HG02623 (cell line): ENCODE data around the gene PSMD7.
"Not testable (repeated sequence)": the region's sequence is repeated elsewhere in the genome, so short reads cannot be mapped to it uniquely, and the experiment has no call there.

ENCODE experiments used
- ATAC-seq: cut with Tn5 transposase; IDR thresholded peaks from one replicate; pipeline ENCODE4 v1.9.1; 2021; ENCODE audit warnings: moderate library complexity; ENCODE audit not compliant: unreplicated experiment

Gene PSMD7

DNA sequence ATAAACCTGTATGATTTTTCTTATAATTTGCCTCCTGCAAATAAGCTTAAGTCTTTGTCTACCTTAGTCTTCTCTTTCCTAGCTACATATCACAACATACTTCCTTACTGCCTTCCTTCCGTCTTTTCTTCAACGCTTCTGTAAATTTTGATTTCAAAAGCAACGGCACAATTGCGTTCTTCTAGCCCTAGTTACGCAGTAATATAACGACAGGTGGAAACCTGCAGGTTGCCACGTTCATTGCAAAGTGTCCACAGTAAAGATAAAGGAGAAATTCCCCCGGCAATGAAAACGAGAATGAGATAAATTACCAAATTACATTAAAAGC, 546 bp upstream of the PSMD7 start:
- no peak for ATAC-seq

DNA sequence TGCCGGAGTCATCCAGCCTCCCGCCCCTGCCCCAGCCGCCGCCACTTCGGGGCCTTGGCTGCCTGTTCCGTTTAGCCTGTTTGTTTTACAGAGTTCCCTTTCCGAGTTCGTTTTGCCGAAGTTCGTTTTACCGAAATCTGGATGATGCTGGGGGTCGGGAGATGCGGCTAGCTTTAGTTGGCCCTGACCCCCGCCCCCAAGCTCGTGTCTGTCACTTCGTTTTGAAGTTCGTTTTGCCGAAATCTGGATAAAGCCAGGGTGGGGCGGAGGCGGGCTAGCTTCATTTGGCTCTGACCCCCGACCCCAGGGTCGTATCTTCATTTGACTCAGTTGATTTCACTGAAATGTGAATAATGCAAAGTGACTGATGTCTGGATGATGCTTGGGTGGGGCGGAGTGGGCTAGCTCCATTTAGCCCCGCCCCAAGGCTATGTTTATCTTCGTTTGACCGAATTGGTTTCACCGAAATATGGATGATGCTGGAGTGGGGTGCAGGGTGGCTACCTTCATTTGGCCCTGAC, 591 bp downstream of the PSMD7 start:
- ATAC-seq = no peak

DNA sequence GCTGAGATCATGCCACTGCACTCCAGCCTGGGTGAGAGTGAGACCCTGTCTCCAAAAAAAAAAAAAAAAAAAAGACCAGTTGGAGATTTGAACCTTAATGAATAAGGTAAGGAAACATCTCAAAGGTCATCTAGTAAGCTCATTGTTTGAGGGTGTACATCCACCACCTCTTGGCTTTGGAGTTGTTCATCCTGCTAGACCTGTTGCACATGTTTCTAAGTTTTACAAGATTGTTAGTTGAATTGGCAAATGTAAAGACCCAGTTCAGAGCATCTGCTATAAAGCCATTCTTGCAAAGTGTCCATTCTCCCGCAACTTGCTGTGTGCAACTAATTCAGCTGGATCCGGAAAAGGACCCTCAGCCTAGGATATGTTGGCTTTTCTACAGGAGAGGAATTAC, 1.5 kb downstream of the PSMD7 start:
- no peak for ATAC-seq

DNA sequence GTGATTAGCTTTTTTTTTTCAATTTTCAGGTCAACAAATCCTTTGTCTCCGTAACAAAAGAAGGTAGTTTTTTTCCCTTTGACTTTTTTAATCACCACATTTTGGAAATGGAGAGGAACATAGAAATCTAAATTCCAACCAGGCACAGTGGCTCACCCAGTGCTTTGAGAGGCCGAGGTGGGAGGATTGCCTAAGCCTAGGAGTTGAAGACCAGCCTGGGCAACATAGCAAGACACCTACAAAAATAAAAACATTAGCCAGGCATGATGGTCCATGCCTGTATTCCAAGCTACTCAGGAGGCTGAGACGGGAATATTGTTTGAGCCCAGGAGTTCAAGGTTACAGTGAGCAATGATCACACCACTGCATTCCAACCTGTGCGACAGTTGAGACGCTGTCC, 5.7 kb downstream of the PSMD7 start:
- no peak for ATAC-seq

DNA sequence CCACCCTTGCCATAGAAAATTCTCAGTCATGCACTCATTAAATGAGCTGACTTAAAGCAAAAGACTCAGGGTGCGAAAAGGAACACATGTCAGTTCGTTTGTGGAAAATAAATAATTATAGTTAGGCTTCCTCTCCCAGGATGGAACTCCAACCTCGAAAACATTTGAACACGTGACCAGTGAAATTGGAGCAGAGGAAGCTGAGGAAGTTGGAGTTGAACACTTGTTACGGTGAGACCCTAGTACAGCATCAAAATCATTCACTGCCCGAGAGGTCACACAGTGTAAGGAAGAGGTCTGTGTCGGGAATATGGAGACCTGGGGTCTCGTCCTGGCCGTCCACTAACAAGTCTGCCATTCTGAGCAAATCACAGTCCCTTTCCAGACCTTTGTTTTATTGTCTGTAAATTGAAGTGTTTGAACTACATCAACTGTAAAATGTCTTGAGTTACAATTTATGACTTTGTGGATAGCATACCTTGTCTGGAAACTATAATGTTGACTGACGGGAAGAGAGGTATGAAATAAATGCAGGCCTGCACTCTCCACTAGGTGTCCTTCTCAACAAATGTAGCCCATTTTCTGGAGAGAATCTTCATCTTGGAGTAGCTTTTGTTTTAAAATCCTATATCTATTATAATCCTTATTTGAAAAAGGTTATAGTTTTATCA, 7.7 kb downstream of the PSMD7 start:
- no peak for ATAC-seq

DNA sequence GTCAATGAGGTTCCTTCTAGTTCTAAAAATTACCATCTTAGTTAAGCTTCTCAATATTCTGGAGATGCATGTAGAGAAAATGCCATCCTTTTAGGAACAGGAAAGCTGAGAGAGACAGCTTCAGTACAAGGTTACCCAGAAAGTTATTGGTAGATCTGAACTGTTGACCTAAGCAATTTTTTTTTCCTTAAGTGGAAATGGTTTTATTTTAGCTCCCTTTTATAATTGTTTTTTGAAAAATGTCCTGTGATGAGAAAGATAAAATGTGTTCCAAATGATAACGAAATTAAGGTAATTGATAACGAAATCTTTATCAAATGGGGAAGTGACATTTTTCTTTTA, 8.2 kb downstream of the PSMD7 start:
- no peak for ATAC-seq

DNA sequence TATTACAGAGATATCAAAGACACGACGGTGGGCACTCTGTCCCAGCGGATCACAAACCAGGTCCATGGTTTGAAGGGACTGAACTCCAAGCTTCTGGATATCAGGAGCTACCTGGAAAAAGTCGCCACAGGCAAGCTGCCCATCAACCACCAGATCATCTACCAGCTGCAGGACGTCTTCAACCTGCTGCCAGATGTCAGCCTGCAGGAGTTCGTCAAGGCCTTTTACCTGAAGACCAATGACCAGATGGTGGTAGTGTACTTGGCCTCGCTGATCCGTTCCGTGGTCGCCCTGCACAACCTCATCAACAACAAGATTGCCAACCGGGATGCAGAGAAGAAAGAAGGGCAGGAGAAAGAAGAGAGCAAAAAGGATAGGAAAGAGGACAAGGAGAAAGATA, 8.7 kb downstream of the PSMD7 start:
- ATAC-seq = no peak

DNA sequence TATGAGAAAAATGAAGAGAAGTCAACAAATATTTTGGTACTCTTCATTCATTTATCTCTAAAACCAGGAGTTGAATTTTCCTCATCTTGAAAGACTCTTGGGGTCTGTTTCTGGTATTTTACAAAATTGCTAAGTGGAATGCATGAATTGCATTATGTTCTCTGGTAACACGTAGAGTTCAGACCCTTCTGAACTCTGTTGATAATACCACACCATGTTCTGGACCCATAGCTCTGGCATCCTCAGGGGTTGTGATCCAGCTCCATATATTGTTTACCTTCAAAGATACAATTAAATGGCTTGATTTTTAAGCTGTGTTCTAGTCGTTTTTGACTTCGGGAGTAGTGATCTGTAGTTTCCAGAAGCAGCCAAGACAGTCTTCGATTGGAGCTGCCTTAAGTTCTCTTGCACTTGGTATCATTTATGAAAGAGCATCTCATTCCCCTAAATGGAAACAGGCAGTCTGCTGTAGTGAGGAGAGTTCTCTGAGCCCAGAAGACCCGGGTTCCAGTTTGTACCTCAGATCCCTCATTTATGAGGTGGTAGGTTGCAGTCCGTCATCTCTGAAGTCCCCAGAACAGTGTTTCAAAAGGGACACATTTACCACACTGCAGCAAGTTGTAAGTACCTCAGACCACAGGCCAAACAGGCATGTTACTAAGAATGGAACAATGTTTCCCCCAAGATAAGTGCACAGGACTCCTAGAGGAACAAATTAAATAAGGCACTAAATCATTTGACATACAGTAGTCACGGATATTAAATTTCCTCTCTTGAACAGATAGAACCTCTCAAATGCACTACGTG, 9.6 kb downstream of the PSMD7 start:
- no peak for ATAC-seq

DNA sequence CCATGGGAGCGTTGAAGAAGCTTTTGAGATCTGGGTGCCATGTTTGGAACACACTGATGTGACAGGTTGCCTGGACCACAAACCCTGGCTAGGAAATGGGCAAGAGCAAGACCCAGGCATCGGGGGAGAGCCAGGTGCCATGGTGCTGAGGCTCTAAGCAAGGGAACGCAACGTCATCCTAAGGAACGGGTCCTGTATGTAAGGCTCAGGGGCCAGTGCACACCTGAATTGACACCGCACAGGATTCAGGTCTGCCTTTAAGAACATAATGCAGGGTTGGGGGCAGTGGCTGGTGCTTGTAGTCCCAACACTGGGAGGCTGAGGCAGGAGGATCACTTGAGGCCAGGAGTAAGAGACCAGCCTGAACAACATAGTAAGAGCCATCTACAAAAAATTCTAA, 10.8 kb downstream of the PSMD7 start:
- ATAC-seq = no peak

DNA sequence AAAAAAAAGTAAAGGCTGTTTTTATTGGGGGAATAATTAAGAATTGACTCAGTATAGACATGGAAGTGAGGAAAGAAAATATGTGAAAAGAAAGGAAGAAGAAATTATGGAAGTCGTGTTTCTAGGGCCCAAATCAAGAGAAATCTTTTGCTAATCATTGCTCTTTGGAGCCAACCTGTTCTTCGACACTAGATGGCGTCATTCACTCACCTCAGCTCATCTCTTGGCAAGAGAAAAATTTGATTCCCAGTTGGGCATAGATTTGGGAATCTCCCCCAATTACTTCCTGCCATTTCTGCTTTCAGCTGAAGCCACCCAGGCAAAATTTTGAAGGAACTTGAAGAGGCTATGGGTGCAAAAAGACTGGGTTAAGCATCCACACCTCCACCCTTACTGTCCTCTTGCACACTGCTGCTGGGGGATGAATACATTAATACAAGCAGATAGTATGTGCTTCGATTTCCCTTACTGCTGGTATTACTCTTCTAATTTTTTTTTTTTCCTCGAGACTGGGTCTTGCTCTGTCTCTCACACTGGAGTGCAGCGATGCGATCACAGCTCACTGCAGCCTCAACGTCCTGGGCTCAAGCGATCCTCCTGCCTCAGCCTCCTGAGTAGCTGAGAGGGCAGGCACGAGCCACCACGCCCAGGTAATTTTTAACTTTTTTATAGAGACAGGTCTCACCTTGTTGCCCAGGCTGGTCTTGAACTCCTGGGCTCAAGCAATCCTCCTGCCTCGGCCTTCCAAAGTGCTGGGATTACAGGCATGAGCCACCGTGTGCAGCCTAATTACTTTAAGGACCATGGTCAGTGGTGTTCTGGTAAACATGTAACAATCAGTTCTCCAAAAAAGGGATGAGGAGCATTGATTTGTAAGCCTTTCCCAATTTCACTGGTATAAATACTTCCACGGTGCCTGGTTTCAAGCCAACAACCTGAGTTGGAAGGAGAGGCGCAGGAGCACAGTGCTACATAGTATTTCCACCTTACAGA, 13.5 kb downstream of the PSMD7 start:
- ATAC-seq = no peak

DNA sequence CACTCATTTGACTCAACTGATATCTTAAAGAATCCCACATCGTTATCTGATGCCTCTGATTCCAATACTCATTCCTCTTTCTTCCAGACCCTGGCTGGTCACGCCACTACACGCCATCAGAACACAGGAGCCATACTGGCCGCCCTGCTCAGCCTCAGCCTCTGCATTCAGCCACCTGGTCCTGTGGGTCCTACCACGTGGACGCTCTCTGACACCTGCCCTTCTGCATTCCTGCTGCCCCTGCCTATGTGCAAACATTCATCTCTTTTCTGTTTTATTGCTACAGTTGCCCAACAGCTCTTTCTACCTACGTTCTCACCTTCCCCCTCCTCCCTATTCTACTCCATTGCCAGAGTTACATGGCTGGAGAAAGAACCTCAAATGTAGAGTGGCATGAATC, 18.4 kb downstream of the PSMD7 start:
- no peak for ATAC-seq

DNA sequence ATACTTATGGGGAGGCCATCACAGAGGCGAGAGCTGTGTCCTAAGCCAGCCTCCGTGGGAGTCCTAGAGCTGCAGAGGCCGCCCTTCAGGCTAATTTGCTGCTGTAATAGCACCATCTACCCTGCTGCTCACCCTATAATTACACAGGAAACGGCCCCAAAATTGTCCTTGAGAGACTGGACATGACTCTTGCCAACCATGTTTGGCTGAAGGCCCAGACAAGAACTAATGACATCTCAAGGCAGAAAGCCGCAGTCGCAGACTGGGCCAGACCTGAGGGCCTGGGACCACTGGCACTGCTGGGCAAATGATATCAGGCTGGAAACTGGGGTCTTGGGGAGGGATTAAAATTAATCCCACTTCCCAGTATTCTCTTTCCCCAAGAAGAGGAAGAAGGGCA, 24.1 kb downstream of the PSMD7 start:
- no peak for ATAC-seq

DNA sequence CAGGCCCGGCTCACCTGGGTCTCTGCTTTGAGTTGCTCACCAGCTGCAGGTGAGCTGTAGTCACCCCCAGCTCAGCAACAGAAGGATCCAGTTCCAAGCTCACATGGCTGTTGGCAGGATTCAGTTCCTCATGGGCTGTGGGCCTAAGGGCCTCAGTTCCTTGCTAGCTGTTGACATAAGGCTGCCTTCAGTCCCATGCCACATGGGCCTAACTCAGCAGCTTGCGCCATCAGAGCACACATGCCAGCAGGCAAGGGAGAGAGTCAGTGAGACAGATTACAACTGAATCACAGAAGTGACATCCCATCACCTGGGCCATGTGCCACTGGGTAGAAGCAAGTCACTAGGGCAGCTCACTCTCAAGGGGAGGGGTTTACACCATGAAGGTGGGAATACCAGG, 24.7 kb downstream of the PSMD7 start:
- ATAC-seq = no peak

DNA sequence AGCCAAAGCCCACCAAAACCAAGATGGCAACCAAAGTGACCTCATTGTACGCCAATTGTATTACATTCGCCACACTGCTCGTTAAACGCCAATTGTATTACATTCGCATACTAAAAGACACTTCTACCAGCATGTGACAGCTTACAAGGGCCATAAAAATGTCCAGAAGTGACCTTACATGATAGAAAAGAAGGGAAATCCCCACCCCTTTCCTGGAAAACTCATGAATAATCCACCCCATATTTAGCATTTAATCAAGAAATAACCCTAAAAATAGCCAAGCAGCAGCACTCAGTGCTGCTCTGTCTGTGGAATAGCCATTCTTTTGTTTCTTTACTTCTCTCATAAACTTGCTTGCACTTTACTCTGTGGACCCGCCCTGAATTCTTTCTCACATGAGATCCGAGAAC, 25.7 kb downstream of the PSMD7 start:
- ATAC-seq = no peak

DNA sequence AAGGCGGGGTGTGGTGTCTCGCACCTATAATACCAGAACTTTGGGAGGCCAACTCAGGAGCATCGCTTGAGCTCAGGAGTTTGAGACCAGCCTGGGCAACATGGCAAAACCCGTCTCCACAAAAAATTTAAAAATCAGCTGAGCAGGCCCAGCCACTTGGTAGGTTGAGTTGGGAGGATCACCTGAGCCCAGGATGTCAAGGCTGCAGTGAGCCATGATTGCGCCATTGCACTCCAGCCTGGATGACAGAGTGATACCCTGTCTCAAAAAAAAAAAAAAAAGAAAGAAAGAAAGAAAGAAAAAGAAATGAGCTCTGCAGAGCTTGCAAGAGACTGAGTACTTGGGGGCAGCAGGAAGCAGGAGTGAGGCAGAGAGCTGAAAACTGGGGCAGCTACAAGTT, 28.2 kb downstream of the PSMD7 start:
- not testable (repeated sequence) for ATAC-seq

DNA sequence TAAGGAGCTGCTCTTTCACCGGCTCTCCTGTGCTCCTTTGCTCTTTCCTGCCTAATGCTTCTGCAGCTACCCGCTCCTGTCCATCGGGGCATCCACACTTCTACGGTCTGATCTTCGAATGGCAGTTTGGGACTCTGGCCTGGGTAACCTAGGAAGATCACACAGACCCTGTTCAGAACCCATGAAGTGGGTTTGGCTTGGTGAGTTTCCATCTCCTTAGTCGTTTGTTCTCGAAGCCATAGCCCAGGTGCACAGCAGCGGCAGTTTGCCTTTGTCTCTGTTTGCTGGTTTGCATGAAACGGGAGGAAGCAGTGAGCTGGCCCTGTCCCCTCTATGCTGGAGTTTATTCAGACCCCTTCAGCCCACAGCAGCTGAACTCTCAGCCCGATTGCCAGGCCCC, 29.0 kb downstream of the PSMD7 start:
- no peak for ATAC-seq

DNA sequence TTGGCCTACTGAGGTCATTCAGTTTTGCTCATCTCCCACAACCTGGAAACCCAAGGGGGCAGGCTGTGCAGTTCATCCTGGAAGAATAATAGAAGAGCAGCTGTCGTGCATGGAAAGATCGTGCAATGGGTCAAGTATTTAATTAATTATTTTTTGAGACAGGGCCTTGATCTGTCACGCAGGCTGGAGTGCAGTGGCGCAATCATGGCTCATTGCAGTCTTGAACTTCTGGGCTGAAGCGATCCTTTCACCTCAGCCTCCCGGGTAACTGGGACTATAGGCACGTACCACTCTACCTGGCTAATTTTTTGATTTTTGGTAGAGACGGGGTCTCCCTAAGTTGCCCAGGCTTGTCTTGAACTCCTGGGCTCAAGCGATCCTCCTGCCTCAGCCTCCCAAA, 31.7 kb downstream of the PSMD7 start:
- not testable (repeated sequence) for ATAC-seq

DNA sequence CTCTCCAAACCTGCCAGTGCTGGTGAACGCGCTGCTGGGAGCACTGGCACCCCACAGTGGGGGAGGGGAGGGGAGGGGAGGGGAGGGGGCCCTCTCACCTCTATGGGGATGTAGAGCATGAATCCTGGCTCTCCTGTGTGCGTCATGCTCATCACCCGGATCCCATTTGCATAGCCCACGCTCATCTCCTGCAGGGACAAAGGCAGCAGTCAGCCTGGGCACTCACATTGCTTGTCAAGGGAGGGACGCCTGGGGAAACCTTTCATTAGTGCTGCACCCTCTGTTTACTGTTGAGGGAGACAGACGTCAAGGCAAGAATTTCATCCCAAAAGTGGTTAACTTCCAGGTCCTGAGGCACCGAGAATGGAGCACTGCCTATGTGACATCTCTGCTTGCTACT, 35.9 kb downstream of the PSMD7 start:
- not testable (repeated sequence) for ATAC-seq

DNA sequence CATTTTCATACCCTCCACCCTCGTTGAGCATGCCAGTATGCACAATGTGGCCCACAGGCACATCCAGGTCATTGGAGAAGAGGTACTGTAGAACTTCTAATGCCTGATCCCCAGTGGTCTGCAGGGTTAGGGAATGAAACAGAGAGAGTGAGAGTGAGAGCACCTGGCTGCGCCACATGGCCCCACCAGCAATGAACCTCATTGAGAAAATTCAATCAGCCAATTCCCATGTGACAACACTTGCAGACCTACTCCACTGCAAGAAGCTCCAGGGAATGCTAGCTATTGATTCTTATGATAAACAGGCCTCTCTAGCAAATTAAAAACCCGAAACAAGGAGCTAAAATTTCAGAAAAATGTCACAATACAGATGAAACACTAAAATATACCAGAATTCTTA, 40.9 kb downstream of the PSMD7 start:
- ATAC-seq = not testable (repeated sequence)

DNA sequence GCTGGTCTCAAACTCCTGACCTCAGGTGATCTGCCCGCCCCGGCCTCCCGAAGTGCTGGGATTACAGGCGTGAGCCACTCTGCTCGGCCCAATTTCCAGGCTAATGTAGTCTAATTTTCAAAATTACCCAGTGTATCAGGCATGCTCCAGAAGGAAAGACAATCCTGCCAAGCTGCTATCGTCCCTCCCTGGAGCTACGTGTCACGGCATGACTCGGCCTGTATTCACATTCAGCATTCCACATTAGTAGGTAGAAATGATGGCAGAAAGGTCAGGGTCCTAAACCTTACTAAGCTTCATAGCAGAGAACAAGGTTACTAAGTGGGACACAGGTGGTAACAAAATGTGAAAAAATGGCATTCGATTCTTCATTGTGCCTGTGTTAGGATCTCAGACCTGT, 42.6 kb downstream of the PSMD7 start:
- ATAC-seq = not testable (repeated sequence)

DNA sequence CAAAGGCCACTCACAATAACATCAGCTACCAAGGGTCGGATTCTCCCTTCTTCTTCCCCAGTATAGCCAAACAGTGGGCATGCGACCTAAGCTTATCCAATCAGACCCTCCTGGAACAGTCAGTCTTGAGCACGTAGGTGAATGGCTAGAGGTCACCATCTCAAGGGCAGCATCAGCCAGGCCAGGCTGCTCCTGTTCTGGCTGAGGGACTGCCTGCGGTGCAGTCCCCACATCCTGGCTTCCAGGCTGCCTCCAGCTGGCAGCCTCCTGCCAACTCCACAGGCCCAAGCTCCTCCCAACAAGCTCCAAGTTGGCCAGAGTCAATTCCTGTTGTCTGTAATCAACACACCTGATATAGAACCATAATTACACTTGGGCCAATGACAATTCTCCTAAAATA, 56.4 kb downstream of the PSMD7 start:
- not testable (repeated sequence) for ATAC-seq
